ENCODE measurements around the gene ZGRF1.

Gene ZGRF1

GRCh38 chr4:112504807-112505206 is 131.9 kb downstream of the ZGRF1 start:
- POLR2A ChIA-PET: no interaction called here
- Histone ChIP-seq H3K27ac (ENCODE audit: extremely low read depth, low read depth, low read length) (no peak overlapping the region), H3K9me3 (ENCODE audit: control insufficient read depth, insufficient read depth, low read depth, low read length) (no peaks in the 10 kb centered on the region), H3K36me3 (ENCODE audit: control insufficient read depth in 2 of 2, insufficient read depth in 1 of 2, low read length in 2 of 2) (no peaks in the 10 kb centered on the region), H3K4me1 (ENCODE audit: control insufficient read depth, insufficient read depth, low read length) (no peaks in the 10 kb centered on the region), H3K4me3 (ENCODE audit: low read depth, low read length) (no peak overlapping the region)
- no peak for TF ChIP-seq ZNF23 (tag by site-specific recombination; IDR thresholded peaks at IDR 0.05; ENCODE audit: borderline replicate concordance)
- TF ChIP-seq ZXDB (tag by site-specific recombination; IDR thresholded peaks at IDR 0.05): no peak
- no peak for TF ChIP-seq WT1 (tag by site-specific recombination; IDR thresholded peaks at IDR 0.05)
- CTCF ChIA-PET: interaction anchor here (1.8 kb wide), 1 partner anchor 20 kb away, joined by 5 read pairs; no protein-coding TSS in a partner anchor

GRCh38 chr4:112502871-112503270 is 133.8 kb downstream of the ZGRF1 start:
- H3K4me3 ChIP-seq (ENCODE audit: low read depth, low read length): no peak overlapping the region
- H3K27ac ChIP-seq (ENCODE audit: extremely low read depth, low read depth, low read length): no peak overlapping the region
- H3K4me1 ChIP-seq (ENCODE audit: control insufficient read depth, insufficient read depth, low read length): no peaks in the 10 kb centered on the region
- H3K36me3 ChIP-seq (ENCODE audit: control insufficient read depth in 2 of 2, insufficient read depth in 1 of 2, low read length in 2 of 2): no peaks in the 10 kb centered on the region
- H3K9me3 ChIP-seq (ENCODE audit: control insufficient read depth, insufficient read depth, low read depth, low read length): no peaks in the 10 kb centered on the region
- TF ChIP-seq, protein P1, sequence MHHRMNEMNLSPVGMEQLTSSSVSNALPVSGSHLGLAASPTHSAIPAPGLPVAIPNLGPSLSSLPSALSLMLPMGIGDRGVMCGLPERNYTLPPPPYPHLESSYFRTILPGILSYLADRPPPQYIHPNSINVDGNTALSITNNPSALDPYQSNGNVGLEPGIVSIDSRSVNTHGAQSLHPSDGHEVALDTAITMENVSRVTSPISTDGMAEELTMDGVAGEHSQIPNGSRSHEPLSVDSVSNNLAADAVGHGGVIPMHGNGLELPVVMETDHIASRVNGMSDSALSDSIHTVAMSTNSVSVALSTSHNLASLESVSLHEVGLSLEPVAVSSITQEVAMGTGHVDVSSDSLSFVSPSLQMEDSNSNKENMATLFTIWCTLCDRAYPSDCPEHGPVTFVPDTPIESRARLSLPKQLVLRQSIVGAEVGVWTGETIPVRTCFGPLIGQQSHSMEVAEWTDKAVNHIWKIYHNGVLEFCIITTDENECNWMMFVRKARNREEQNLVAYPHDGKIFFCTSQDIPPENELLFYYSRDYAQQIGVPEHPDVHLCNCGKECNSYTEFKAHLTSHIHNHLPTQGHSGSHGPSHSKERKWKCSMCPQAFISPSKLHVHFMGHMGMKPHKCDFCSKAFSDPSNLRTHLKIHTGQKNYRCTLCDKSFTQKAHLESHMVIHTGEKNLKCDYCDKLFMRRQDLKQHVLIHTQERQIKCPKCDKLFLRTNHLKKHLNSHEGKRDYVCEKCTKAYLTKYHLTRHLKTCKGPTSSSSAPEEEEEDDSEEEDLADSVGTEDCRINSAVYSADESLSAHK (tag by site-specific recombination; IDR thresholded peaks at IDR 0.05): no peak
- no peak for TF ChIP-seq ZNF350 (tag by site-specific recombination; IDR thresholded peaks at IDR 0.05)
- TF ChIP-seq, protein P2, sequence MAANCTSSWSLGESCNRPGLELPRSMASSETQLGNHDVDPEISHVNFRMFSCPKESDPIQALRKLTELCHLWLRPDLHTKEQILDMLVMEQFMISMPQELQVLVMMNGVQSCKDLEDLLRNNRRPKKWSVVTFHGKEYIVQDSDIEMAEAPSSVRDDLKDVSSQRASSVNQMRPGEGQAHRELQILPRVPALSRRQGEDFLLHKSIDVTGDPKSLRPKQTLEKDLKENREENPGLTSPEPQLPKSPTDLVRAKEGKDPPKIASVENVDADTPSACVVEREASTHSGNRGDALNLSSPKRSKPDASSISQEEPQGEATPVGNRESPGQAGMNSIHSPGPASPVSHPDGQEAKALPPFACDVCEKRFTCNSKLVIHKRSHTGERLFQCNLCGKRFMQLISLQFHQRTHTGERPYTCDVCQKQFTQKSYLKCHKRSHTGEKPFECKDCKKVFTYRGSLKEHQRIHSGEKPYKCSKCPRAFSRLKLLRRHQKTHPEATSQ (tag by site-specific recombination; IDR thresholded peaks at IDR 0.05): no peak
- TF ChIP-seq ZNF48 (tag by site-specific recombination; IDR thresholded peaks at IDR 0.05): no peak
- TF ChIP-seq YY1 (tag by site-specific recombination; IDR thresholded peaks at IDR 0.05): no peak
- TF ChIP-seq ZNF777 (tag by site-specific recombination; IDR thresholded peaks at IDR 0.05; ENCODE audit: borderline replicate concordance): no peak
- no peak for TF ChIP-seq ZBTB6 (tag by site-specific recombination; IDR thresholded peaks at IDR 0.05)
- TF ChIP-seq ZNF140 (tag by site-specific recombination; IDR thresholded peaks at IDR 0.05): no peak
- no peak for TF ChIP-seq KLF8 (tag by site-specific recombination; IDR thresholded peaks at IDR 0.05)
- no peak for TF ChIP-seq ZNF701 (tag by site-specific recombination; IDR thresholded peaks at IDR 0.05)
- no peak for TF ChIP-seq ZNF561 (tag by site-specific recombination; IDR thresholded peaks at IDR 0.05; ENCODE audit: borderline replicate concordance)
- TF ChIP-seq ZNF426 (tag by site-specific recombination; IDR thresholded peaks at IDR 0.05): no peak
- no peak for TF ChIP-seq INSM2 (tag by site-specific recombination; IDR thresholded peaks at IDR 0.05)
- no peak for TF ChIP-seq ZNF670 (tag by site-specific recombination; IDR thresholded peaks at IDR 0.05; ENCODE audit: low read depth)
- no peak for TF ChIP-seq ZNF654 (tag by site-specific recombination; IDR thresholded peaks at IDR 0.05; ENCODE audit: low read depth)
- TF ChIP-seq ZNF792 (tag by site-specific recombination; IDR thresholded peaks at IDR 0.05): no peak
- TF ChIP-seq HOXD13 (CRISPR knock-in tag; IDR thresholded peaks at IDR 0.05; ENCODE audit: borderline replicate concordance): no peak
- no peak for TF ChIP-seq PATZ1 (tag by site-specific recombination; IDR thresholded peaks at IDR 0.05)
- ChIA-PET CTCF (interaction anchor here (0.6 to 0.8 kb wide), 3 partner anchors 9 to 181 kb away, joined by 3 to 6 read pairs (median 3); no protein-coding TSS in a partner anchor), POLR2A (no interaction called here)

Data from HEK293 (cell line).